Left lung (tissue), 14 donors: ENCODE data around the gene RUVBL1. TPM values are rescaled to one million over a fixed set of nuclear protein-coding genes. Genes with fewer than 3 reads are reported as not detected.

Experiments used
- ATAC-seq: fragments of 200-7000 bp; cut with Tn5 transposase; one replicate; pipeline ENCODE4 v1.9.1; 2020; ENCODE audit warnings: moderate library complexity
- DNase-seq, 4 donors: peaks; one replicate each; pipeline ENCODE4 v3.0.0-alpha.2; 2013 to 2020
- H3K27ac ChIP-seq, 2 donors: fragments of 200-600 bp; sonication (generic) in 1 of 2; one replicate each; pipeline versions ENCODE4 v1.5.0 to v1.8.0; 2020 to 2021
- H3K27me3 ChIP-seq, 2 donors: fragments of 200-600 bp; sonication (generic) in 1 of 2; one replicate each; pipeline versions ENCODE4 v1.5.0 to v1.8.0; 2020 to 2021
- H3K36me3 ChIP-seq, 2 donors: fragments of 200-600 bp; sonication (generic) in 1 of 2; one replicate each; pipeline versions ENCODE4 v1.5.0 to v1.8.0; 2020 to 2021
- H3K4me1 ChIP-seq, 2 donors: fragments of 200-600 bp; one replicate each; pipeline ENCODE4 v1.8.0; 2021
- H3K4me3 ChIP-seq, 2 donors: fragments of 200-600 bp; sonication (generic) in 1 of 2; one replicate each; pipeline versions ENCODE4 v1.5.0 to v1.8.0; 2020 to 2021; ENCODE audit warnings: mild to moderate bottlenecking in 1 of 2
- H3K9me3 ChIP-seq, 2 donors: fragments of 200-600 bp; sonication (generic) in 1 of 2; one replicate each; pipeline versions ENCODE4 v1.5.0 to v1.8.0; 2020 to 2021
- intact Hi-C, 2 donors: fragments of 100-400 bp; cut with DNase I; formaldehyde crosslinking; loops; one replicate each; pipeline versions ENCODE4 v1.11.2 to v1.14.2; 2022
- long read RNA-seq, 12 donors: library from polyadenylated mRNA in 2 of 12; unstranded in 2 of 12; transcript quantifications; one replicate each; pipeline ENCODE4 v2.0.0 and lab custom pipeline, GENCODE V29; 2019 to 2026
- polyA plus RNA-seq, 6 donors: library from polyadenylated mRNA; unstranded; fragments of 120-200 nt; gene quantifications; one replicate each; pipeline ENCODE4 v1.2.1, GENCODE V29; 2013; ENCODE audit not compliant: insufficient read length in 6 of 6
- total RNA-seq, 2 donors: library from RNA; stranded (reverse); fragmentation: NEBNext Ultra II Directional; extraction: Animal tissue kit (Norgen Biotek cat#: 25700); gene quantifications; one replicate each; pipeline ENCODE4 v1.2.1, GENCODE V29; 2021
- TF ChIP-seq, protein P1 (sequence below), 2 donors: fragments of 200-600 bp; sonication (generic) in 1 of 2; IDR thresholded peaks; one replicate each; pipeline versions ENCODE4 v1.5.0 to v1.8.0; 2021; ENCODE audit warnings: antibody characterized with exemption in 2 of 2
- donor health status: DM: no; HTN: yes; CAD: no.
- donor health status: DM: no; HTN: no; CAD: no.

The RUVBL1 gene
- total RNA-seq, result 10 to 100 TPM; 22.3 to 33.1 TPM
- polyA plus RNA-seq, result 10 to 100 TPM; 45.0 to 55.3 (median 50.7) TPM
- long read RNA-seq, donor 1, full-length matches to known transcripts, result 24 of 38 reads
- long read RNA-seq, donor 1, partial matches to known transcripts, result 14 of 38 reads
- long read RNA-seq, donor 1, other reads (novel, unspliced or antisense), result 0 of 38 reads
- long read RNA-seq, donor 2, full-length matches to known transcripts, result 21 of 38 reads
- long read RNA-seq, donor 2, partial matches to known transcripts, result 17 of 38 reads
- long read RNA-seq, donor 2, other reads (novel, unspliced or antisense), result 0 of 38 reads
- long read RNA-seq, donor 3, full-length matches to known transcripts, result 15 of 61 reads
- long read RNA-seq, donor 3, partial matches to known transcripts, result 15 of 61 reads
- long read RNA-seq, donor 3, other reads (novel, unspliced or antisense), result 31 of 61 reads
- long read RNA-seq, donor 4, transcript RUVBL1-201 (11 exons, 1,761 nt), result major isoform, 17 of 29 reads
- long read RNA-seq, donor 4, partial matches to known transcripts, result 7 of 29 reads
- long read RNA-seq, donor 4, other reads (novel, unspliced or antisense), result 5 of 29 reads
- long read RNA-seq, donor 5, full-length matches to known transcripts, result 12 of 73 reads
- long read RNA-seq, donor 5, partial matches to known transcripts, result 43 of 73 reads
- long read RNA-seq, donor 5, other reads (novel, unspliced or antisense), result 18 of 73 reads
- long read RNA-seq, donor 6, full-length matches to known transcripts, result 16 of 22 reads
- long read RNA-seq, donor 6, partial matches to known transcripts, result 6 of 22 reads
- long read RNA-seq, donor 6, other reads (novel, unspliced or antisense), result 0 of 22 reads
- long read RNA-seq, donor 7, full-length matches to known transcripts, result 8 of 14 reads
- long read RNA-seq, donor 7, partial matches to known transcripts, result 6 of 14 reads
- long read RNA-seq, donor 7, other reads (novel, unspliced or antisense), result 0 of 14 reads
- long read RNA-seq, donor 8, full-length matches to known transcripts, result 18 of 40 reads
- long read RNA-seq, donor 8, partial matches to known transcripts, result 22 of 40 reads
- long read RNA-seq, donor 8, other reads (novel, unspliced or antisense), result 0 of 40 reads
- long read RNA-seq, donor 9, result 0 reads
- long read RNA-seq, donor 10, transcript RUVBL1-201 (11 exons, 1,761 nt), result major isoform, 20 of 31 reads
- long read RNA-seq, donor 10, partial matches to known transcripts, result 6 of 31 reads
- long read RNA-seq, donor 10, other reads (novel, unspliced or antisense), result 5 of 31 reads
- long read RNA-seq, donor 11, full-length matches to known transcripts, result 29 of 62 reads
- long read RNA-seq, donor 11, partial matches to known transcripts, result 33 of 62 reads
- long read RNA-seq, donor 11, other reads (novel, unspliced or antisense), result 0 of 62 reads
- long read RNA-seq, donor 12, full-length matches to known transcripts, result 14 of 24 reads
- long read RNA-seq, donor 12, partial matches to known transcripts, result 10 of 24 reads
- long read RNA-seq, donor 12, other reads (novel, unspliced or antisense), result 0 of 24 reads

DNA sequence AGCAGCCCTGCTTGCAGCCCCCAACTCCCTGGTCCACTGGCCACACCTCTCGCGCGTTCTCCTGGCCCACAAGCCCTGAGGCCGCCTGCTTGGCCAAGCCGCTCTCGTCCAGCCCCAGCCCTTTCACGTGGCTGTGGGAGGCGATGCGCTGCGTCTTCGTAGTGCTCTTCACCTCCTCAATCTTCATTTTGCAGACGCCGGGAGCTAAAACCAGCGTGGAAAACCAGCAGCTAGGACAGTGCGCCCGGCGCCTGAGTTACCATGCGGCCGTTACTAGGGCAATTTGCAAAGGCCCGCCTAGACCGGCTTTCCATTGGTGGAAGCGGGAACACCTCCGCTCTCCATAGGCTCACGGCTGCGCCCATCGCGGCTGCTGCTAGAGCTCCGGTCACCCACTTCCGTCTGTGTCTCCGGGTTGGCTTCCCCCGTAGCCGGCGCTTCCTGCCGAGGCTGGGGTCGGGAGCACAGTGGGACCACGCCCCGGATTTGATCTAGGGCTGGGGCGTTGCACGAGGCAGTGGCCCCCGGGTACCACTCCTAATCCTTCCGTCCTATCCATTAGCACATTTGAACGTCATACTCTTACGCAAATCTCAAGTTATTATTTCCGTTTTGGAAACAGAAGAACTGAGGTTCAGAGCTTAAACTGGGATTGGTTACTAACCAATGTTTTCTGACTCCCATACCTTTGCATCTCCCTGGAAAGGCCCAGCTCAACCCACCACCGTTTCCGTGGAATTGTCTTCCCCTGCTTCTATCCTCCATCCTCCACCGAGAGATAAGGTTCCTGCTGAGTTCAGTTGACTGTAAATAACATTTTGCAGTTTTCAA, at the start of gene RUVBL1:
RUVBL1 (minus strand) TSS at position 275 of the 831 bp plus-strand sequence; CDS start at position 187, 88 bp downstream.
- Histone ChIP-seq H3K4me1 (peaks cover 7 to 21% of the 10 kb centered on the region in 2 donors), H3K27me3 (no peaks in the 10 kb centered on the region), H3K27ac (peak within 1 kb of the TSS; percentile 68 to 89), H3K36me3 (peaks cover 0 to 2% of the 10 kb centered on the region in 2 donors), H3K9me3 (no peaks in the 10 kb centered on the region), H3K4me3 (peak within 1 kb of the TSS; percentile 81 to 92)
- DNase-seq, result peak; percentile 92 to 98 (median 97)
- ATAC-seq, result peak; percentile 100
- TF ChIP-seq, protein P1, sequence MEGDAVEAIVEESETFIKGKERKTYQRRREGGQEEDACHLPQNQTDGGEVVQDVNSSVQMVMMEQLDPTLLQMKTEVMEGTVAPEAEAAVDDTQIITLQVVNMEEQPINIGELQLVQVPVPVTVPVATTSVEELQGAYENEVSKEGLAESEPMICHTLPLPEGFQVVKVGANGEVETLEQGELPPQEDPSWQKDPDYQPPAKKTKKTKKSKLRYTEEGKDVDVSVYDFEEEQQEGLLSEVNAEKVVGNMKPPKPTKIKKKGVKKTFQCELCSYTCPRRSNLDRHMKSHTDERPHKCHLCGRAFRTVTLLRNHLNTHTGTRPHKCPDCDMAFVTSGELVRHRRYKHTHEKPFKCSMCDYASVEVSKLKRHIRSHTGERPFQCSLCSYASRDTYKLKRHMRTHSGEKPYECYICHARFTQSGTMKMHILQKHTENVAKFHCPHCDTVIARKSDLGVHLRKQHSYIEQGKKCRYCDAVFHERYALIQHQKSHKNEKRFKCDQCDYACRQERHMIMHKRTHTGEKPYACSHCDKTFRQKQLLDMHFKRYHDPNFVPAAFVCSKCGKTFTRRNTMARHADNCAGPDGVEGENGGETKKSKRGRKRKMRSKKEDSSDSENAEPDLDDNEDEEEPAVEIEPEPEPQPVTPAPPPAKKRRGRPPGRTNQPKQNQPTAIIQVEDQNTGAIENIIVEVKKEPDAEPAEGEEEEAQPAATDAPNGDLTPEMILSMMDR (IDR thresholded peaks at IDR 0.05), result no peak
- intact Hi-C loops, result no loop called here

DNA sequence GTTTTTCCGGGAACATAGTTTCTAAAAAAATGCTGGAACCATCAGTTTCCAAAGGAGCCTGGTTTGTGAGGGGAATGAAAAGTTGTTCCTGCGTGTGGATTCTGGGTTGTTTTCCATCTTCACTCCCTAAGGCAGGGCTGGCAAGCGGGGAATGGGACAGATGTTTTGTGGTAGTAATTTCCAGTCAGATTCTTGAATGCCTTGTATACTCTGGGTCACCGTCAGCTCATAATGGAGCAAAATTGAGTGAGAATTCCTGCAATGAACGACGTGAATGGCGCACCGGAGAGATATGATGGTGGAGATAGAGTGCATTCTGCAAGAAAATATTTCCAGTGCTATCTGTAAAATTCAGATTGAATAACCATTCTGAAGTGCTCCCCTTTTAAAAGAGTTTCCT, 49.6 kb upstream of the RUVBL1 start:
- ATAC-seq (no peak), DNase-seq (peak in 2 of 4 donors; percentile 58 to 61)
- no peak overlapping the region for H3K4me3 ChIP-seq
- H3K36me3 ChIP-seq, result no peaks in the 10 kb centered on the region
- peaks cover 5 to 31% of the 10 kb centered on the region in 2 donors for H3K4me1 ChIP-seq
- TF ChIP-seq, protein P1 (IDR thresholded peaks at IDR 0.05), result no peak
- intact Hi-C loops, result loop anchor here in 1 of 2 donors (10.0 kb wide), 1 partner anchor 322 kb away; the partner anchor contains the start of gene GATA2
- H3K27me3 ChIP-seq, result no peaks in the 10 kb centered on the region
- H3K9me3 ChIP-seq, result no peaks in the 10 kb centered on the region
- H3K27ac ChIP-seq, result no peak overlapping the region

DNA sequence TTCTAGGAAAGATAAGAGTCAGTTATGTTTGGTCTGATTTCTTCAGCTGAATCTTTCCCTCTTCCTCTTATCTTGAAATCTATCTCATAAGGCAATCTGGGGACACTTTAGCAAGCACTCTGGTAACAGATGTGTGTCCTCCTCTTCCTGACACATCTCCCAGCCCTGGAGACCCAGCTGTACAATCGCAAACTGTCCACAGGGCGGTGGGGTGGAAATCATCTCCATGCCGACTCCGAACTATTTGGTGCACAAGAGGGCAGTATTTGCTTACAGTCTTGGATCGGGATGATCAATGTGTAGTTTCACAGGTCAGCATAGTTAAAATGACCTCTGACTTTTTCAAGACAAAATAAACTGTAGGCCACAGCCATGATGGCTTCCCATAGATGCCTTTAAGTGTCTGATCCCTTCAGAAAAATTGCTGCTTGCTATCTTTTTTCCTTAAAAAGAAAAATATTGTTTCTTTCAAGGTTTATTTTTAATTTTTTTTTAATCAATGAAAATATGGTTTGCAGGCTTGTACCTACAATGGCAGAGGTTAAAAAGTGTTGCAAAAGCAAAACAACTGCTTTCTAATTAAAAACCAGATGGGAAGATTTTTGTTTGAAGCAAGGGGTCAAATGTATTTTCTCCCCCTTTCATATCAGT, 47.4 kb upstream of the RUVBL1 start:
- Histone ChIP-seq H3K36me3 (no peaks in the 10 kb centered on the region), H3K27ac (no peak overlapping the region), H3K27me3 (no peaks in the 10 kb centered on the region), H3K4me1 (peaks cover 5 to 37% of the 10 kb centered on the region in 2 donors), H3K9me3 (no peaks in the 10 kb centered on the region), H3K4me3 (no peak overlapping the region)
- peak in 2 of 4 donors; percentile 69 to 86 for DNase-seq
- intact Hi-C loops, result loop anchor here in 1 of 2 donors (10.0 kb wide), 1 partner anchor 324 kb away; the partner anchor contains the start of gene GATA2
- ATAC-seq, result peak; percentile 79
- TF ChIP-seq, protein P1 (IDR thresholded peaks at IDR 0.05), result peak; percentile 48 to 59
